ENCODE data around the gene LSM7.
A peak's percentile ranks its signal among the peaks of the same experiment; 100 is the strongest.

Gene LSM7

DNA sequence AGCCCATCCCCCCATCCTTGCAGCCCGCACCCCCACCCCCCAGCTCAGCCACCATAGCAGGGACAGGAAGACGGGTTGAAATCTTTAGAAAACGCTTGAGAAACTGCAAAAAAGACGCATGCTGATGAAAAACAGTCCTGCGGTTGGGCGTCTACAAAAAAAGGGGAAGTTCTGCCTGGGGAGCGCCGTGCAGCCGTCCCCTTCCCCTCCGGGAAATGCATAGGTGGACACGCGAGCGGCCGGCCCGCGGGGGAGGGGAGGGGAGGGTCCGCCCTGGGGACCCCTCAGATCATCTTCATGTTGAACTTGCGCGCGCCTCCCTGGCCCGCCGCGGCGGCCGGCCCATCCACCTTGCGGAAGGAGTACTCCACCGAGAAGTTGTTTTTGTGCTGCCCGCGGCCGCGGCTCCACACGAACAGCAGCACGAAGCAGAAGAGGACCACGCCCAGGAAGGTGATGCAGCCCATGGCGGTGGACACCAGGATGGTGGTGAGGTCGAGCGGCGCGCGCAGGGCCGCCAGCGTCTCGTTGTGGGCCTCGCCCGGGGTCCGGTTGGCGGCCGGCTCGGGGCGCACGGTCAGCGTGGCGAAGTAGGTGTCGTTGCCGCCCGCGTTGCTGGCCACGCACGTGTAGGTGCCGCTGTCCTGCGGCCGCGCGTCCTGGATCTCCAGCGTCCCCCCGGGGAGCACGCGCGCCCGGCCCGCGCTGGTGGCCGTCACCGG, 38.5 kb downstream of the LSM7 start:
- TF ChIP-seq, protein P1, sequence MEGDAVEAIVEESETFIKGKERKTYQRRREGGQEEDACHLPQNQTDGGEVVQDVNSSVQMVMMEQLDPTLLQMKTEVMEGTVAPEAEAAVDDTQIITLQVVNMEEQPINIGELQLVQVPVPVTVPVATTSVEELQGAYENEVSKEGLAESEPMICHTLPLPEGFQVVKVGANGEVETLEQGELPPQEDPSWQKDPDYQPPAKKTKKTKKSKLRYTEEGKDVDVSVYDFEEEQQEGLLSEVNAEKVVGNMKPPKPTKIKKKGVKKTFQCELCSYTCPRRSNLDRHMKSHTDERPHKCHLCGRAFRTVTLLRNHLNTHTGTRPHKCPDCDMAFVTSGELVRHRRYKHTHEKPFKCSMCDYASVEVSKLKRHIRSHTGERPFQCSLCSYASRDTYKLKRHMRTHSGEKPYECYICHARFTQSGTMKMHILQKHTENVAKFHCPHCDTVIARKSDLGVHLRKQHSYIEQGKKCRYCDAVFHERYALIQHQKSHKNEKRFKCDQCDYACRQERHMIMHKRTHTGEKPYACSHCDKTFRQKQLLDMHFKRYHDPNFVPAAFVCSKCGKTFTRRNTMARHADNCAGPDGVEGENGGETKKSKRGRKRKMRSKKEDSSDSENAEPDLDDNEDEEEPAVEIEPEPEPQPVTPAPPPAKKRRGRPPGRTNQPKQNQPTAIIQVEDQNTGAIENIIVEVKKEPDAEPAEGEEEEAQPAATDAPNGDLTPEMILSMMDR (conservative IDR thresholded peaks at IDR 0.05), result no peak

GRCh38 chr19:2288818-2289713, 39.3 kb downstream of the LSM7 start:
- H3K27ac ChIP-seq, result peak overlapping the region; percentile 79
- TF ChIP-seq, protein P1 (conservative IDR thresholded peaks at IDR 0.05), result no peak

More for the DNA sequence above, 38.5 kb downstream of the LSM7 start:
- peak overlapping the region; percentile 79 for H3K27ac ChIP-seq

GRCh38 chr19:2288338-2288817, 40.0 kb downstream of the LSM7 start:
- TF ChIP-seq, protein P1 (conservative IDR thresholded peaks at IDR 0.05), result no peak
- no peak overlapping the region for H3K27ac ChIP-seq

GRCh38 chr19:2287585-2288337, 40.6 kb downstream of the LSM7 start:
- TF ChIP-seq, protein P1 (conservative IDR thresholded peaks at IDR 0.05), result no peak

DNA sequence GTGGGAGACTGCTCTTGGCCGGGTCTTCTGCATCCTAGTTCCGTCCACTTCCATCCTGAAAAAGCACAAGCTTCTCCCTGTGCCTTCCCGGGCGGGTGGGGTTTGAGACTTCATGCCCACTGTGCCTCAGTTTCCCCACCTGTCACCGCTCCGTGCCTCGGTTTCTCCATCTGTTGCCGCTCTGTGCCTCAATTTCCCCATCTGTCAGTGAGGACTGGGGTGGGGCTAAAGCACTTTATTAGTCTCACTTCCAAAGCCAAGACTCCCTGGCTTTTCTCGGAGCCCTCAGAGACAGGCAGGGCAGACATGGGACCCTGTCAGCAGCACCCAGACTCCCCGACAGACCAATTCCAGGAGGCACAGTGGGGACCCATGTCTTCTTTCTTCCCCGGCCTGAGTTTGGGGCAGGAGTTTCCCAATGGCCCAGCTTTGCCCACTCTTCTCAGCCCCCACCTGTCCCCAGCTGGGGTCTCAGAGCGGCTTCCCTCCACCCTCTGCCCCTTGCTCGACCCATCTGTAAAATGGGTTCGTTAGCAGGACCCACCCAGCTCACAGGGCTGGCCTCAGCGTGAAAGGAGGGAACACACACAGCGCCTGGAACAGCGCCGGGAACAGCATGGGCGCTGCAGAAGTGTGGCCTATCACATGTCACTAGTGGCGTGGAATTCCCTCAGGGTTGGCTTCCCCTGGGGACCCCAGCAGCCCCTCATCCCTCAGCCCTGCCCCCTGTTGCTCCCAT, 41.8 kb downstream of the LSM7 start:
- no peak overlapping the region for H3K27ac ChIP-seq
- TF ChIP-seq, protein P1 (conservative IDR thresholded peaks at IDR 0.05), result no peak

More at GRCh38 chr19:2287585-2288337, 40.6 kb downstream of the LSM7 start:
- no peak overlapping the region for H3K27ac ChIP-seq

DNA sequence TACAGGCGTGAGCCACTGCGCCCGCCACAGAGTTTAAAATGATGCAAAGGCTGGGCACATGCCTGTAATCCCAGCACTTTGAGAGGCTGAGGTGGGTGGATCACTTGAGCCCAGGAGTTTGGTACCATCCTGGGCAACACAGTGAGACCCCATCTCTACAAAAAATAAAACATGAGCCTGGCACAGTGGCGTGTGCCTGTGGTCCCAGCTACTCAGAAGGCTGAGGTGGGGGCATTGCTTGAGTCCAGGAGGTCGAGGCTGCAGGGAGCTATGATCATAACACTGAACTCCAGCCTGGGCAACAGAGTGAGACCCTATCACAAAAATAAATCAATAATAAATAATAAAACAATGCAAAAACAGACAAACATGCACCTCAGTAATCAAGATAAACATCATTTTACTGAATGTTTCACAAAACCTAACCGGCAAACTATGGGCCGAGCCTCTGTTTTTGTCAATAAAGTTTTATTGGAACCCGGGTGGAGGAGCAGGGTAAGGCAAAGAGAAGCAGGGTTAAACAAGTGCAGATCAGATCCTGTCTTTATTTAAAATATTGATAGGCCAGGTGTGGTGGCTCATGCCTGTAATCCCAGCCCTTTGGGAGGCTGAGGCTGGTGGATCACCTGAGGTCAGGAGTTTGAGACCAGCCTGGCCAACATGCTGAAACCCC, 44.4 kb downstream of the LSM7 start:
- TF ChIP-seq, protein P1 (conservative IDR thresholded peaks at IDR 0.05), result no peak
- no peak overlapping the region for H3K27ac ChIP-seq

Measured in VCaP (cell line).